Measurements from ENCODE around the gene HS3ST3A1.

The HS3ST3A1 gene

GRCh38 chr17:13485327-13485726 is 116.4 kb downstream of the HS3ST3A1 start:
- DNase-seq: no peak

GRCh38 chr17:13484020-13484419 is 117.7 kb downstream of the HS3ST3A1 start:
- DNase-seq: no peak

GRCh38 chr17:13480877-13481276 is 120.9 kb downstream of the HS3ST3A1 start:
- DNase-seq: no peak

GRCh38 chr17:13478326-13478830 is 123.4 kb downstream of the HS3ST3A1 start:
- DNase-seq: no peak

GRCh38 chr17:13477180-13477611 is 124.5 kb downstream of the HS3ST3A1 start:
- no peak for DNase-seq

GRCh38 chr17:13476720-13477119 is 125.0 kb downstream of the HS3ST3A1 start:
- DNase-seq: no peak

- no peak for DNase-seq
Measured at GRCh38 chr17:13475574-13476223, 126.0 kb downstream of the HS3ST3A1 start.

GRCh38 chr17:13474073-13474800 is 127.5 kb downstream of the HS3ST3A1 start:
- no peak for DNase-seq

- no peak for DNase-seq
Measured at GRCh38 chr17:13465678-13466077, 136.1 kb downstream of the HS3ST3A1 start.

GRCh38 chr17:13462673-13463124 is 139.0 kb downstream of the HS3ST3A1 start:
- no peak for DNase-seq

- DNase-seq: no peak
Measured at GRCh38 chr17:13462146-13462545, 139.6 kb downstream of the HS3ST3A1 start.

- DNase-seq: no peak
Measured at GRCh38 chr17:13460261-13461000, 141.3 kb downstream of the HS3ST3A1 start.

- DNase-seq: no peak
Measured at GRCh38 chr17:13457783-13458182, 143.9 kb downstream of the HS3ST3A1 start.

All from CD4-positive, alpha-beta T cell treated with Interleukin-15 for 1 hour (primary cell).